ENCODE results near the gene SNX13.

- TF ChIP-seq CTCF (IDR thresholded peaks at IDR 0.05) (no peak), POLR2A (IDR thresholded peaks at IDR 0.05) (no peak)
These were observed 107.4 kb downstream of the SNX13 start for GRCh38 chr7:17832820-17833355.
